ENCODE data around the gene TREML2. TPM values are rescaled to one million over a fixed set of nuclear protein-coding genes. Genes with fewer than 3 reads are reported as not detected.
"Not testable (repeated sequence)": the region's sequence is repeated elsewhere in the genome, so short reads cannot be mapped to it uniquely, and the experiment has no call there.

TREML2 gene
- total RNA-seq: 0.39 TPM

- DNase-seq: no peak
Measured at GRCh38 chr6:41200901-41201763, at the start of gene TREML2. TSS of gene TREML2 (minus strand) at chr6:41201149. CDS start at chr6:41201008, 141 bp downstream.

- no peak for DNase-seq
Measured at GRCh38 chr6:41247882-41248705, 47.1 kb upstream of the TREML2 start.

DNA sequence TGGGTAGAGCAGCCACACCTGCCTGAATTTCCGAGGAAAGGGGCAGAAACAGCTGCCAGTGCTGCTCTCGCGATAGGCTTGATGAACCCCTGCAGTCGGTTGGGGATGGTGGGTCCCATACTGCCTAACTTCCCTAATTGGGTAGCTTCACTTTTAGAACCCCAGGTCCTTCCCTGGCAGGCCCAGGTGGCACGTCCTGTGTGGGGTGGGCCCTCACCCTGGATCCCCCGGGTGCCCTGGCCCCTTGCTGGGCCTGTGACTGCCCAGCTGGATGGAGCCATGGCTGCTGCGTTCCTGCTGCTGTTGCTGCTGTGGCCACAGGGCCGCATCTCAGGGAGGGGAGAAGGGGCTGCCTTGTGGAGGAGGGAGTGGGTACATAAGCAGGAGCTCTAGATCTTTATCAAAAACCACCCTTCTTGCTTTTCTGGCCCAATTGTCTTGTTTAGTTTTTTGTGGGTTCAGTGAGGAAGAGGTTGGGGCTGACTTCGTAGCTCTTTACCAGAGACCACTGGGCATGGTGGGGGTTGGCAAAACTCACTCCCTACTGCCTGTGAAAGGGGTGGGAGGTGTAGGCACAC lies 46.4 kb upstream of the TREML2 start:
- no peak for DNase-seq

- DNase-seq: not testable (repeated sequence)
Measured at GRCh38 chr6:41246529-41246928, 45.6 kb upstream of the TREML2 start.

- DNase-seq: no peak
Measured at GRCh38 chr6:41239467-41240159, 38.7 kb upstream of the TREML2 start.

GRCh38 chr6:41237128-41237527 lies 36.2 kb upstream of the TREML2 start:
- DNase-seq: no peak

GRCh38 chr6:41236276-41236675 lies 35.3 kb upstream of the TREML2 start:
- DNase-seq: no peak

GRCh38 chr6:41232667-41233066 lies 31.7 kb upstream of the TREML2 start:
- no peak for DNase-seq

GRCh38 chr6:41231246-41231645 lies 30.3 kb upstream of the TREML2 start:
- no peak for DNase-seq

DNA sequence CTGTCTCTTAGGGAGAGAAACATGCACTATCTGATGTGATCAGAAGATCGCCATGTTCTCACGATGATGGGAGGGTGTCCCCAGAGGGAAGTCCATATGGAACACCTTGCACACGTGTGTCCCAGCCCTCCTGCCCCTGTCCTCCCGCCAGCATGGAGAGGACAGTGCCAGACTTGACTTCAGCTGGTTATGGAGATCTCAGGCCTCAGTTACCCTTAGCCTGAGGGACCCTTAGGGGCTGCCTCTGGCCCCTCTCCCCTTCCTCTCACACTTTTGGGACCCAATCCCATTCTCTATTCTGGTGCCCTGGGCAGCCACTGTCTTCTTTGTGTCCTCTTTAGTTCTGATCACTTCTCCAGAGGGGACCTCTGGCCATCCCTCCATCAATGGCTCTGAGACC lies 28.8 kb upstream of the TREML2 start:
- no peak for DNase-seq

DNA sequence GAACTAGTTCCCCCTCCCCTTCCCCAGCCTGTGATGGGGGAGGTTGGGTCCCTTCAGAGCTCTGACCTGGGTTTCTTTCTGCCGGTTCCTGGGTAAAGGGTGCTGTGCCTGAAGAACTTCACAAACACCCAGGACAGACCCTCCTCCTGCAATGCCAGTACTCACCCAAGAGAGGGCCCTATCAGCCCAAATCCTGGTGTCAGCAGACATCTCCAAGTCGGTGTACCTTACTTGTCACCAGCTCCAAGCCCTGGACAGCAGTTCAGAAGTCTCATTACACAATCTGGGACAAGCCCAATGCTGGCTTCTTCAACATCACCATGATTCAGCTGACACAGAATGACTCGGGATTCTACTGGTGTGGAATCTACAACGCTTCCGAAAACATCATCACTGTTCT lies 27.7 kb upstream of the TREML2 start:
- DNase-seq: no peak

- DNase-seq: no peak
Measured at GRCh38 chr6:41228096-41228495, 27.1 kb upstream of the TREML2 start, which contains the start of gene TREML4. TSS of gene TREML4 (plus strand) at chr6:41228349. CDS start at chr6:41228428, 79 bp downstream.

GRCh38 chr6:41226752-41227151 lies 25.8 kb upstream of the TREML2 start:
- DNase-seq: no peak

- DNase-seq: no peak
Measured at GRCh38 chr6:41224800-41225199, 23.9 kb upstream of the TREML2 start.

DNA sequence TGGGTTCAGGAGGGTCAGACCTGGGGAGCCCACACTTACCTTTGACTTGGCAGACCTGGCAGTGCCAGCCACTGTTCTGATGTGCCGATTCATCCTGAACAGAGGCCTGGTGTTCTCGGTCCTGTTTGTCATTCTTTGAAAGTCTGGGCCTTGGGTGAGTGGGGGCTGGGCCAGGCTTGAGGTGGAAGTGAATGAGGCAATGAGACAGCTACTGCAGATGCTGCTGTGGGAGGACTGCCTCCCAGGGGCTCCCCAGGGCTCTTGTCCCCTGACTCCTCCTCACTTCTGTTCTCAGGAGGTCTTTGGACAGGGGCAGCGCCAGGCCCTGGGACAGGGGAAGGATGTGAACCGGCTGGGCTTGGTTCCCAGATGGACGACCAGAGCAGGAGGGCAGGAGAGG lies 21.6 kb upstream of the TREML2 start:
- DNase-seq: no peak

- no peak for DNase-seq
Measured at GRCh38 chr6:41222045-41222444, 21.1 kb upstream of the TREML2 start.

GRCh38 chr6:41216616-41217015 lies 15.7 kb upstream of the TREML2 start:
- no peak for DNase-seq

DNA sequence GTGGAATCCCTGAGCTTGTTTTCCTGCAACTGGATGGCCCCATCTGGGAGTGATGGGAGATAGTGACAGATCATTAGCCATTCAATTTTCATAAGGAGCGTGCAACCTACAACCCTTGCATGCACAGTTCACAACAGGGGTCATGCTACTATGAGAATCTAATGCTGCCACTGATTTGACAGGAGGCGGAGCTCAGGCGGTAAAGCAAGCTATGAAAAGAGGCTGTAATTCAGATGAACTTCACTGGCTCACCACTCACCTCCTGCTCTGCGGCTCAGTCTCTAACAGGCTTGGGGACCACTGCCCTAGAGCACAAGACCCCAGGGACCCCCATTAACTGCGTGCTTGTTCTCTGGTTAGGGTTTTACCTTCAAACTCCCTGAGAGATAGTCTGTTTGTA lies 14.8 kb upstream of the TREML2 start:
- DNase-seq: no peak

DNA sequence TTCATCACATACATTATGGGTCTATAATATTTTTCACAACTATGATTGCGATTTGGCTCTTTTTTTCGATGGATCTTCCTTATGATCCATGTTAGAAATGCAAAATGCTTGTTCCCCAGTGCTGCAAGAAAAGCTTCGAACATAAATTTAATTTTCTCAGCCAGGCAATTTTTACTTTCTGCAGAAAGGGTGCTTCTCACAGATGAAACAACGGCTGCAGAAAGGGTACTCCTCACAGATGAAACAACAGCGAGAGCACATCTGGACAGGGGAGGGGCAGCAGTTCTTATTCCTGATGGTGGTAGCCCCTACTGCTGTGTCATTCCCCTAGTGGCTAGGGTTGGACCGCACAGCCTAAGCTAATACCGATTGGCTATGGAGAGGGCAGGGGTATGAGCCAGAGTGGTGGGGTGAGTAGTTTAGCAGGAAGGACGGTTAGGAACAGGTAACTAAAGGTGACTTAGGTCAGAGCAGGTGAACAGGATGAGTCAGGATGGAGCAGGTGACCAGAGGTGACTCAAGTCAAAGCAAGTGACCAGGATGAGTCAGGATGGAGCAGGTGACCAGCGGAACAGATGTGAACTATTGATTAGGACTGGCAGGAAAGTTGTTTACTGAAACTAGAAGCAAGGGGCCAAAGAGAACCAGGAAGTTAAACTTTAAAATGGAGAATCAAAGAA lies 13.8 kb upstream of the TREML2 start:
- DNase-seq: no peak

GRCh38 chr6:41209547-41210320 lies 8.8 kb upstream of the TREML2 start:
- DNase-seq: no peak
